Limb (tissue), 2 donors: ENCODE measurements around the gene PTOV1.

Experiments
- DNase-seq, 2 donors: peaks; one replicate each; pipeline ENCODE4 v3.0.0-alpha.2; 2016; ENCODE audit errors: extremely low spot score in 2 of 2

Gene PTOV1

GRCh38 chr19:49887665-49888509 lies 36.9 kb downstream of the PTOV1 start:
- DNase-seq: no peak

GRCh38 chr19:49888510-49888824 lies 37.5 kb downstream of the PTOV1 start:
- no peak for DNase-seq

- DNase-seq: no peak
Measured at GRCh38 chr19:49889038-49889686, 38.2 kb downstream of the PTOV1 start.

GRCh38 chr19:49889687-49890348 lies 38.9 kb downstream of the PTOV1 start:
- peak; percentile 66 to 87 for DNase-seq

GRCh38 chr19:49890349-49891311 lies 39.7 kb downstream of the PTOV1 start:
- DNase-seq: peak in 1 of 2 donors; percentile 72

GRCh38 chr19:49891393-49891792 lies 40.4 kb downstream of the PTOV1 start:
- no peak for DNase-seq

GRCh38 chr19:49892716-49893115 lies 41.8 kb downstream of the PTOV1 start:
- no peak for DNase-seq

- no peak for DNase-seq
Measured at GRCh38 chr19:49894011-49894664, 43.2 kb downstream of the PTOV1 start.

- no peak for DNase-seq
Measured at GRCh38 chr19:49894879-49895565, 44.1 kb downstream of the PTOV1 start.

- no peak for DNase-seq
Measured at GRCh38 chr19:49895566-49896297, 44.8 kb downstream of the PTOV1 start.

- DNase-seq: no peak
Measured at GRCh38 chr19:49896863-49897621, 46.1 kb downstream of the PTOV1 start, which contains the start of gene IL4I1. Gene IL4I1 (minus strand): TSS chr19:49896887. CDS start chr19:49896160, 727 bp downstream.

GRCh38 chr19:49904136-49904535 lies 53.2 kb downstream of the PTOV1 start:
- no peak for DNase-seq

- no peak for DNase-seq
Measured at GRCh38 chr19:49906879-49907564, 56.1 kb downstream of the PTOV1 start.

GRCh38 chr19:49907745-49908446 lies 56.9 kb downstream of the PTOV1 start:
- DNase-seq: no peak

GRCh38 chr19:49908480-49909420 lies 57.8 kb downstream of the PTOV1 start:
- DNase-seq: no peak

GRCh38 chr19:49910179-49910578 lies 59.2 kb downstream of the PTOV1 start:
- no peak for DNase-seq
